HepG2 (cell line): ENCODE data around the gene MRM3. TPM values are rescaled to one million over a fixed set of nuclear protein-coding genes. Genes with fewer than 3 reads are reported as not detected.

Experiments
- MAZ ChIP-seq, 2 experiments: sonication (generic) in 1 of 2; formaldehyde crosslinking in 1 of 2; IDR thresholded peaks; 2 replicates each; pipeline versions ENCODE4 v1.5.0 to v1.6.1; 2012 to 2020; ENCODE audit warnings: low read depth in 2 of 2, mild to moderate bottlenecking in 2 of 2, borderline replicate concordance in 1 of 2, improper control_type of control experiment in 1 of 2, low read length in 1 of 2, missing genetic modification reagents in 1 of 2, moderate library complexity in 1 of 2
- NCOA5 ChIP-seq: sonication (generic); formaldehyde crosslinking; IDR thresholded peaks from 2 replicates; pipeline ENCODE4 v1.4.0; 2020; ENCODE audit warnings: missing genetic modification reagents
- PAF1 ChIP-seq: IDR thresholded peaks from 2 replicates; pipeline ENCODE4 v1.6.1; 2016; ENCODE audit warnings: missing genetic modification reagents, missing compliant biosample characterization
- RBM39 ChIP-seq: fragments of 200-400 bp; formaldehyde crosslinking; IDR thresholded peaks from one replicate; pipeline ENCODE4 v1.6.1; 2018; ENCODE audit warnings: antibody characterized with exemption, mild to moderate bottlenecking, low read depth, low read length; ENCODE audit not compliant: poor library complexity, severe bottlenecking
- SALL1 ChIP-seq: sonication (generic); formaldehyde crosslinking; IDR thresholded peaks from 2 replicates; pipeline ENCODE4 v1.8.0; 2022; ENCODE audit warnings: mild to moderate bottlenecking, missing genetic modification reagents
- SYNCRIP ChIP-seq: fragments of 200-400 bp; formaldehyde crosslinking; IDR thresholded peaks from 2 replicates; pipeline ENCODE4 v1.6.1; 2018; ENCODE audit warnings: mild to moderate bottlenecking, low read depth, low read length; ENCODE audit not compliant: insufficient read depth
- YEATS4 ChIP-seq: sonication (generic); formaldehyde crosslinking; IDR thresholded peaks from 2 replicates; pipeline ENCODE4 v1.4.0; 2020; ENCODE audit warnings: missing genetic modification reagents, borderline replicate concordance
- polyA plus RNA-seq, 8 experiments: library from polyadenylated mRNA; depleted of rRNA in 3 of 8; stranded (reverse) in 7 of 8; unstranded in 1 of 8; fragments of >200 nt; fragmentation: Illumina TruSeq in 4 of 8; extraction: Trizol in 4 of 8; gene quantifications; 2 replicates each; pipeline versions ENCODE4 v1.2.1 to v1.2.3, GENCODE V29; 2011 to 2016; ENCODE audit warnings: low read depth in 4 of 8, missing spikeins in 1 of 8, mixed read lengths in 1 of 8; ENCODE audit not compliant: insufficient read depth in 1 of 8
- total RNA-seq, 5 experiments: library from RNA; depleted of rRNA; stranded (reverse); fragments of >200 nt; fragmentation: Illumina TruSeq; extraction: Trizol; gene quantifications; 2 replicates each; pipeline ENCODE4 v1.2.3, GENCODE V29; 2016; ENCODE audit warnings: low read depth in 1 of 5
- TF ChIP-seq, protein P1 (sequence below): sonication (generic); formaldehyde crosslinking; IDR thresholded peaks from 2 replicates; pipeline ENCODE4 v1.4.0; 2020; ENCODE audit warnings: mild to moderate bottlenecking, missing genetic modification reagents
- TF ChIP-seq, protein P2 (sequence below): sonication (generic); formaldehyde crosslinking; IDR thresholded peaks from 2 replicates; pipeline ENCODE4 v1.5.0; 2020; ENCODE audit warnings: missing genetic modification reagents
- TF ChIP-seq, protein P3 (sequence below): IDR thresholded peaks from 2 replicates; pipeline ENCODE4 v1.6.1; 2012; ENCODE audit warnings: low read depth, low read length, improper control_type of control experiment
- TF ChIP-seq, protein P4 (sequence below): sonication (generic); formaldehyde crosslinking; IDR thresholded peaks from 2 replicates; pipeline ENCODE4 v1.5.1; 2020; ENCODE audit warnings: mild to moderate bottlenecking, missing genetic modification reagents, moderate library complexity
- TF ChIP-seq, protein P5 (sequence below): sonication (generic); formaldehyde crosslinking; IDR thresholded peaks from 2 replicates; pipeline ENCODE4 v1.5.0; 2020; ENCODE audit warnings: mild to moderate bottlenecking, missing genetic modification reagents

MRM3 gene
- total and polyA plus RNA-seq, 2 of the 13 experiments (the other 11 are each of a cell fraction or from before 2014, with no cell fraction given) = 12.3 to 25.5 TPM

DNA sequence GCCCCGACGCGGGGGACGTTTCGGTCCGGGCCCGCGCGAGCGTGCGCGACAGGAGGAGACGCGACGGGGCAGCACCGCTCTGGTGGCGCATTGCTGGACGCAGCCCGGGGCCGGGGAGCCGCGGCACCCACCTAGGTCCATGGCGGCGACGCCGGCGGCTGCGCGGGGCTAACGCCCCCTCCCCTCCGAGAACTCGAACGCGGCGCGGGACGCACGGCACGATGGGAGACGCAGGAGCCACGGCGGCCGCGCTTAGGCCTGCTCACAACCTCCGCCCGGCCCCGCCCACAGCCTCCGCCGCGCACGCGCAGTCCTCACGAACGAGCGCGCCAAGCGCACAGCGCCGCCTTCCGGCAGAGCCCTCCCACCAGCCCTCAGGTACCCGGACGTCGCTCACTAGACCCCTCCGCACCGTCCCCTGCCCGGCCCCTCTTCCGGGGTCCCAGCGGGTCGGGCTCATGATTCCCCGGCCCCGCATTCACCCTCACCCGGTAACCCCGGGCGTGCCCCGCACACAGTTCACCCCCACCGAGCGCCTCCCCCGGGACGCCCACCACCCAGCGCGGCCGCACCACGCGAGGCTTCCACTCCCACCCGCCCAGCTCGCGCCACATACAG is 30.0 kb upstream of the MRM3 start, which contains the start of gene GEMIN4 (continued):
- TF ChIP-seq, protein P1, sequence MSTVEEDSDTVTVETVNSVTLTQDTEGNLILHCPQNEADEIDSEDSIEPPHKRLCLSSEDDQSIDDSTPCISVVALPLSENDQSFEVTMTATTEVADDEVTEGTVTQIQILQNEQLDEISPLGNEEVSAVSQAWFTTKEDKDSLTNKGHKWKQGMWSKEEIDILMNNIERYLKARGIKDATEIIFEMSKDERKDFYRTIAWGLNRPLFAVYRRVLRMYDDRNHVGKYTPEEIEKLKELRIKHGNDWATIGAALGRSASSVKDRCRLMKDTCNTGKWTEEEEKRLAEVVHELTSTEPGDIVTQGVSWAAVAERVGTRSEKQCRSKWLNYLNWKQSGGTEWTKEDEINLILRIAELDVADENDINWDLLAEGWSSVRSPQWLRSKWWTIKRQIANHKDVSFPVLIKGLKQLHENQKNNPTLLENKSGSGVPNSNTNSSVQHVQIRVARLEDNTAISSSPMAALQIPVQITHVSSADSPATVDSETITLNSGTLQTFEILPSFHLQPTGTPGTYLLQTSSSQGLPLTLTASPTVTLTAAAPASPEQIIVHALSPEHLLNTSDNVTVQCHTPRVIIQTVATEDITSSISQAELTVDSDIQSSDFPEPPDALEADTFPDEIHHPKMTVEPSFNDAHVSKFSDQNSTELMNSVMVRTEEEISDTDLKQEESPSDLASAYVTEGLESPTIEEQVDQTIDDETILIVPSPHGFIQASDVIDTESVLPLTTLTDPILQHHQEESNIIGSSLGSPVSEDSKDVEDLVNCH (CRISPR knock-in tag) = no peak
- TF ChIP-seq PAF1 (CRISPR knock-in tag) (no peak), YEATS4 (peak; percentile 93), RBM39 (no peak), SALL1 (CRISPR knock-in tag) (peak; percentile 69), MAZ (IDR thresholded peaks at IDR 0.05; ENCODE audit: borderline replicate concordance, low read depth, low read length) (peak; percentile 28), MAZ (CRISPR knock-in tag; IDR thresholded peaks at IDR 0.05; ENCODE audit: low read depth) (peak; percentile 70), SYNCRIP (no peak), NCOA5 (no peak)
- TF ChIP-seq, protein P2, sequence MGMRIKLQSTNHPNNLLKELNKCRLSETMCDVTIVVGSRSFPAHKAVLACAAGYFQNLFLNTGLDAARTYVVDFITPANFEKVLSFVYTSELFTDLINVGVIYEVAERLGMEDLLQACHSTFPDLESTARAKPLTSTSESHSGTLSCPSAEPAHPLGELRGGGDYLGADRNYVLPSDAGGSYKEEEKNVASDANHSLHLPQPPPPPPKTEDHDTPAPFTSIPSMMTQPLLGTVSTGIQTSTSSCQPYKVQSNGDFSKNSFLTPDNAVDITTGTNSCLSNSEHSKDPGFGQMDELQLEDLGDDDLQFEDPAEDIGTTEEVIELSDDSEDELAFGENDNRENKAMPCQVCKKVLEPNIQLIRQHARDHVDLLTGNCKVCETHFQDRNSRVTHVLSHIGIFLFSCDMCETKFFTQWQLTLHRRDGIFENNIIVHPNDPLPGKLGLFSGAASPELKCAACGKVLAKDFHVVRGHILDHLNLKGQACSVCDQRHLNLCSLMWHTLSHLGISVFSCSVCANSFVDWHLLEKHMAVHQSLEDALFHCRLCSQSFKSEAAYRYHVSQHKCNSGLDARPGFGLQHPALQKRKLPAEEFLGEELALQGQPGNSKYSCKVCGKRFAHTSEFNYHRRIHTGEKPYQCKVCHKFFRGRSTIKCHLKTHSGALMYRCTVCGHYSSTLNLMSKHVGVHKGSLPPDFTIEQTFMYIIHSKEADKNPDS (CRISPR knock-in tag) = no peak
- TF ChIP-seq, protein P3, sequence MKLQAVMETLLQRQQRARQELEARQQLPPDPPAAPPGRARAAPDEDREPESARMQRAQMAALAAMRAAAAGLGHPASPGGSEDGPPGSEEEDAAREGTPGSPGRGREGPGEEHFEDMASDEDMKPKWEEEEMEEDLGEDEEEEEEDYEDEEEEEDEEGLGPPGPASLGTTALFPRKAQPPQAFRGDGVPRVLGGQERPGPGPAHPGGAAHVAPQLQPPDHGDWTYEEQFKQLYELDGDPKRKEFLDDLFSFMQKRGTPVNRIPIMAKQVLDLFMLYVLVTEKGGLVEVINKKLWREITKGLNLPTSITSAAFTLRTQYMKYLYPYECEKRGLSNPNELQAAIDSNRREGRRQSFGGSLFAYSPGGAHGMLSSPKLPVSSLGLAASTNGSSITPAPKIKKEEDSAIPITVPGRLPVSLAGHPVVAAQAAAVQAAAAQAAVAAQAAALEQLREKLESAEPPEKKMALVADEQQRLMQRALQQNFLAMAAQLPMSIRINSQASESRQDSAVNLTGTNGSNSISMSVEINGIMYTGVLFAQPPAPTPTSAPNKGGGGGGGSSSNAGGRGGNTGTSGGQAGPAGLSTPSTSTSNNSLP = no peak
- TF ChIP-seq, protein P4, sequence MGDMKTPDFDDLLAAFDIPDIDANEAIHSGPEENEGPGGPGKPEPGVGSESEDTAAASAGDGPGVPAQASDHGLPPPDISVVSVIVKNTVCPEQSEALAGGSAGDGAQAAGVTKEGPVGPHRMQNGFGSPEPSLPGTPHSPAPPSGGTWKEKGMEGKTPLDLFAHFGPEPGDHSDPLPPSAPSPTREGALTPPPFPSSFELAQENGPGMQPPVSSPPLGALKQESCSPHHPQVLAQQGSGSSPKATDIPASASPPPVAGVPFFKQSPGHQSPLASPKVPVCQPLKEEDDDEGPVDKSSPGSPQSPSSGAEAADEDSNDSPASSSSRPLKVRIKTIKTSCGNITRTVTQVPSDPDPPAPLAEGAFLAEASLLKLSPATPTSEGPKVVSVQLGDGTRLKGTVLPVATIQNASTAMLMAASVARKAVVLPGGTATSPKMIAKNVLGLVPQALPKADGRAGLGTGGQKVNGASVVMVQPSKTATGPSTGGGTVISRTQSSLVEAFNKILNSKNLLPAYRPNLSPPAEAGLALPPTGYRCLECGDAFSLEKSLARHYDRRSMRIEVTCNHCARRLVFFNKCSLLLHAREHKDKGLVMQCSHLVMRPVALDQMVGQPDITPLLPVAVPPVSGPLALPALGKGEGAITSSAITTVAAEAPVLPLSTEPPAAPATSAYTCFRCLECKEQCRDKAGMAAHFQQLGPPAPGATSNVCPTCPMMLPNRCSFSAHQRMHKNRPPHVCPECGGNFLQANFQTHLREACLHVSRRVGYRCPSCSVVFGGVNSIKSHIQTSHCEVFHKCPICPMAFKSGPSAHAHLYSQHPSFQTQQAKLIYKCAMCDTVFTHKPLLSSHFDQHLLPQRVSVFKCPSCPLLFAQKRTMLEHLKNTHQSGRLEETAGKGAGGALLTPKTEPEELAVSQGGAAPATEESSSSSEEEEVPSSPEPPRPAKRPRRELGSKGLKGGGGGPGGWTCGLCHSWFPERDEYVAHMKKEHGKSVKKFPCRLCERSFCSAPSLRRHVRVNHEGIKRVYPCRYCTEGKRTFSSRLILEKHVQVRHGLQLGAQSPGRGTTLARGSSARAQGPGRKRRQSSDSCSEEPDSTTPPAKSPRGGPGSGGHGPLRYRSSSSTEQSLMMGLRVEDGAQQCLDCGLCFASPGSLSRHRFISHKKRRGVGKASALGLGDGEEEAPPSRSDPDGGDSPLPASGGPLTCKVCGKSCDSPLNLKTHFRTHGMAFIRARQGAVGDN (CRISPR knock-in tag) = peak; percentile 95
- TF ChIP-seq, protein P5, sequence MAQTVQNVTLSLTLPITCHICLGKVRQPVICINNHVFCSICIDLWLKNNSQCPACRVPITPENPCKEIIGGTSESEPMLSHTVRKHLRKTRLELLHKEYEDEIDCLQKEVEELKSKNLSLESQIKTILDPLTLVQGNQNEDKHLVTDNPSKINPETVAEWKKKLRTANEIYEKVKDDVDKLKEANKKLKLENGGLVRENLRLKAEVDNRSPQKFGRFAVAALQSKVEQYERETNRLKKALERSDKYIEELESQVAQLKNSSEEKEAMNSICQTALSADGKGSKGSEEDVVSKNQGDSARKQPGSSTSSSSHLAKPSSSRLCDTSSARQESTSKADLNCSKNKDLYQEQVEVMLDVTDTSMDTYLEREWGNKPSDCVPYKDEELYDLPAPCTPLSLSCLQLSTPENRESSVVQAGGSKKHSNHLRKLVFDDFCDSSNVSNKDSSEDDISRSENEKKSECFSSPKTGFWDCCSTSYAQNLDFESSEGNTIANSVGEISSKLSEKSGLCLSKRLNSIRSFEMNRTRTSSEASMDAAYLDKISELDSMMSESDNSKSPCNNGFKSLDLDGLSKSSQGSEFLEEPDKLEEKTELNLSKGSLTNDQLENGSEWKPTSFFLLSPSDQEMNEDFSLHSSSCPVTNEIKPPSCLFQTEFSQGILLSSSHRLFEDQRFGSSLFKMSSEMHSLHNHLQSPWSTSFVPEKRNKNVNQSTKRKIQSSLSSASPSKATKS = no peak
